Activated CD8-positive, alpha-beta memory T cell treated with anti-CD3 and anti-CD28 coated beads for 36 hours (primary cell): ENCODE data around the gene CAB39. TPM values are rescaled to one million over a fixed set of nuclear protein-coding genes. Genes with fewer than 3 reads are reported as not detected.

Experiments used
- CTCF ChIA-PET: fragments of 350-600 bp; sonication (Branson Sonifier 250); formaldehyde crosslinking; loops from one replicate; lab custom pipeline; 2021; ENCODE audit warnings: antibody characterized with exemption; lab: Charles Lee
- POLR2A ChIA-PET: fragments of 350-600 bp; sonication (Branson Sonifier 250); formaldehyde crosslinking; loops from one replicate; lab custom pipeline; 2021; ENCODE audit warnings: antibody characterized with exemption; lab: Charles Lee
- total RNA-seq, 2 experiments: library from RNA; stranded (reverse); gene quantifications; one replicate each; pipeline ENCODE4 v1.2.3, GENCODE V29; 2021

The CAB39 gene
- total RNA-seq, 2 experiments from 2014 or later = 127 to 128 TPM

DNA sequence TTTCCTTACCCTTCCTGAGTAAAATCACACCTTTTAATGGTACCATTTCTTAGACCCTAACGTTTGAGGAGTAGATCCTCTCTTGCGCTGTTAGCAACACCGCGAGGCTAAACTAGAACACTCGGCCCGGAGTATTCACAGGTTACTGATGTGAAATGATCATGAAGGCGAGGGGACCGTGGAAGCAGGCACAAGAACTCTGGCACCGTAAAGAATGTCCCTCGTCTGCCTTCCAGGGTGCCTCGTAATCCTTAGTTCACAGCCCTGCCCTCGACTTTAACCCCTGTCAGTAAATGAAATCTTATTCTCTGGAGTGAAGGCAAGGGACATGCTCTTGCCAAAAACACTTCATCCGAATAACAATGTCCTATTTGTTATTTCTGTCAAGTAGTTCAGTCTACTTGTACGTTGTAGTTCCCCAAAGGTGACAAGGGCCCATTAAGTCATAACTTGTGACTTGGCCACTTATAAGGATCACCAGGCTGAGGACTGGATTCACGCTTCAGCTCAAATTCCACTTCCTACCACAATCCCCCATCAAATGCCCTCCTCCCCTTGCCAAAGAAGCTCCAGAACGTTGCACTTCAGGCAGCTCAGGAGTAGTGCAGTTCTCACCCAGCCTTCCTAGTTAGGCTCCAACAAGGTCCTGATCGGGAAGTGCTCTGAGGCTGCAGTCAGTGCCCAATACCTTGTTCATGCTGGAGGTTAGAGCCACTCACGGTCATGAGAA lies 108.8 kb downstream of the CAB39 start:
- ChIA-PET POLR2A (no interaction called here), CTCF (interaction anchor here (0.8 to 1.7 kb wide), 4 partner anchors 10 to 93 kb away, joined by 3 to 5 read pairs (median 4); no protein-coding TSS in a partner anchor)

DNA sequence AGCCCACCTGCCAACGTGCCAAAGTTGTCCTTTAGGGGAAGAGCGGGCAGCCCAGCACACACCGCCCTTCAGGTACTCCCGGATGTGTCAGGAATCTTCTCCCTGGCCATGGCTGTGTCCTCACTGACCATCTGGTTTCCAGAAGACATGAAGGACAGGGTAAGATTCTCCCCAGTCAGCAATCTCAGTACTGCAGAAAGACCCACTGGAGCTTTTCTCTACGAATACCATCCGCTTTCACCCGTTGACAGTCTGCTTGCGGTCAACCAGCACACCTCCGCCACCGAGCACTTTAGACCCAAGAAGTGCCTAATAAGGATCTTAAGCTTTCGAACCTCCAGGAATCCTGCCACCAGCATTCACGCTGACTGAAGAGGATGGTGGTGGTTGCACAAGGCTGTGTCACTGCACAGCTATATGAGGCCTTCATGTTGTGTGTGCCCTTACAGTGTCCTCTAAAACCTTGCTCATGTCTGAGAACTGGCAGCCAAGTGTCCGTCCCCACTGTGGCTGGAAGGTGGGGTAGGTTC lies 109.4 kb downstream of the CAB39 start:
- ChIA-PET POLR2A (no interaction called here), CTCF (interaction anchor here (0.7 to 1.7 kb wide), 6 partner anchors 8 to 92 kb away, joined by 3 to 5 read pairs (median 3); no protein-coding TSS in a partner anchor)

DNA sequence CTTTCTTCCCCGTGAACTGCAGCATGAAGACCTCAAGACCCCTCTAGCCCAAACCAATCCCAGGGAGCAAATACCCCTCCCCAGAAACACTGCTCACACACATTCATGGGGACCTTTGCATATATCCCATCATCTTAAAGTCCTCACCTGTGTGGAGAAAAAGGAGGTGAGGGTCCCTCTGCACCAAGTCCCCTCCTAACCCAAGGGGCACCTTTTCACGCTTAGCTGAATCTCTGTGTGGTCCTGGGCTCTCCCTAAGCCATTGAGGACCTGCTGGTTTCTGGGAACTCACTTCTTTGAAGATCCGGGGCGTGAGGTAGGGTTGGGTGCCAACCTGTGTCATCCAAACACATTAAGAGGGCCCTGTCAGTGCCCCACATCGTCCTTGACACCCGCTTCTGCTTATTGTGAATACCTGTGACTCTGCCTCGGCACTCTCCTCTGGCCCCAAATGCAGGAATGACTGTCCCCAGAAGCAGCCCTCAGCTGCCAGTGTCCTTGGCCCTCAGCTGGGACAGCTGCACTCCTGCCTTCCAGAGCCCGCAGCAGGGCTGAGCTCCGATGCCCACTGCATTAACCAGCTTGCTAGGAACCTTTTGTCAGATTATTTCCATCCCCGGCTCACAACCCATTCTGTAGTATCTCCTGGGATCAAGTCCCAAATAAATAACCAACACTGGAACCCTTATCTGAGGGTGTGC lies 110.8 kb downstream of the CAB39 start:
- POLR2A ChIA-PET = no interaction called here
- CTCF ChIA-PET = interaction anchor here (0.5 to 3.2 kb wide), 15 partner anchors 9 to 1054 kb away, joined by 3 to 34 read pairs (median 4); no protein-coding TSS in a partner anchor

DNA sequence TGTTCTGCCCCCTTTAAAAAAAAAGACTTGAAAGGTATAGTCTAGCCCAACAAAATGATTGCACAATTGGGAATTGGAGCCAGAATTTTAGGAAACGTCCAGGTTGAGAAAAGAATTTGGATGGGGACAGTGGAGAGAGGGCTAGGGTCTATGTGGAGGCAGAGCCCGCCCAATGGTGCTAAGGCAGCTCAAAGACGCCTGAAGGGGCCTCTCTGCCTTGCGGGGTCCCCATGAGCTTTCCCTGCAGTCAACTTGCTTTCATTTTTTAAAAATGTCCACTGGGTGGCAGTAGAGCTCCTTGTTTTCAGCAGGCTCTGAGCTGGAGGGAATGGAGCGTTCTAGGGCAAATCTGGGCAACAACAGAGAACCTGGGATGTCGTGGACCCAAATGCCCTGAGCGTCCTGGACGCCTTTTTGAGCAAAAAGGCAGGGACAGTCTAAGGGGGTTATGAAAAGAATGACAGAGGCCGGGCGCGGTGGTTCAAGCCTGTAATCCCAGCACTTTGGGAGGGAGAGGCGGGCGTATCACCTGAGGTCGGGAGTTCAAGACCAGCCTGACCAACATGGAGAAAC lies 111.8 kb downstream of the CAB39 start:
- CTCF ChIA-PET = interaction anchor here (0.6 to 3.2 kb wide), 23 partner anchors 8 to 258 kb away, joined by 3 to 34 read pairs (median 3); partner anchors contain the start of genes PSMD1 and SPATA3
- POLR2A ChIA-PET = interaction anchor here (0.5 to 0.9 kb wide), 2 partner anchors 23 to 165 kb away, joined by 3 to 9 read pairs; no protein-coding TSS in a partner anchor

DNA sequence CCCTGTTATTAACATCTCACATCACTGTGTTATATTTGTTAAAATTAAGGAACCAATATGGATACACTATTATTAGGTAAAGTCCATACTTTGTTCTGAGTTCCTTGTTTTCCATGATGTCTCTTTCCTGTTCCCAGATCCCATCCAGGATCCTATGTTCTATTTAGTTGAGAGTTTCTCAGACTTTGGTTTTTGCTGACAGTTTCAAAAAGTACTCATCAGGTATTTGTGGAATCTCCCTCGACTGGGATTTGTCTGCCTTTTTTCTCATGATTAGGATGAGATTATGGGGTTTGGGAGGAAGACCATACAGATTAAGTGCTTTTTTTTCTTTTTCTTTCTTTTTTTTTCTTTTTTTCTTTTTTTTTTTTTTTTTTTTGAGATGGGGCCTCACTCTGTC lies 112.7 kb downstream of the CAB39 start:
- ChIA-PET CTCF (interaction anchor here (1.0 to 3.2 kb wide), 3 partner anchors 25 to 228 kb away, joined by 3 to 34 read pairs (median 27); no protein-coding TSS in a partner anchor), POLR2A (no interaction called here)

DNA sequence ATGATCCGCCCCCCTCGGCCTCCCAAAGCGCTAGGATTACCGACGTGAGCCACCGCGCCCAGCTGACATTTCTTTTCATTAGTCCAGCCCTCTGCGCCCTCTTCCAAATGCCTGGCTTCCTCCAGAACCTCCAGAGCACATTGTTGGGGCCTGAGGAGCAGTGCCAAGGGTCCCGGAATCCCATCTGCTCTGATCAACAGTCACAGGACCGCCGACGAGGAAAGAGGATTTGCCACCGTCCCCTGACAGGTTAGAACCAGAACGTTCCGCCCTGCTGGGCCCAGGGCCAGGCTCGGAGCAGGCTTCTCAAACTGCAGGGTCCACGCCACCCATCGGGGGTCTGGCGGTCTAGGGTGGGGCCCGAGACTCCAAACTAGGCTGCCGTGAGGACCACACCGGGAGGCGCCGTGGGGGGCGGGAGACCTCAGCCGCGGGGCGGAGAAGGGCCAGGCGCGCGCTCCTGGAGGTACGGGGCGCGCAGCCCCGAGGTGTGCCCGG lies 115.2 kb downstream of the CAB39 start:
- CTCF ChIA-PET = interaction anchor here (0.5 to 1.7 kb wide), 4 partner anchors 11 to 813 kb away, joined by 3 to 6 read pairs (median 3); no protein-coding TSS in a partner anchor
- POLR2A ChIA-PET = no interaction called here

DNA sequence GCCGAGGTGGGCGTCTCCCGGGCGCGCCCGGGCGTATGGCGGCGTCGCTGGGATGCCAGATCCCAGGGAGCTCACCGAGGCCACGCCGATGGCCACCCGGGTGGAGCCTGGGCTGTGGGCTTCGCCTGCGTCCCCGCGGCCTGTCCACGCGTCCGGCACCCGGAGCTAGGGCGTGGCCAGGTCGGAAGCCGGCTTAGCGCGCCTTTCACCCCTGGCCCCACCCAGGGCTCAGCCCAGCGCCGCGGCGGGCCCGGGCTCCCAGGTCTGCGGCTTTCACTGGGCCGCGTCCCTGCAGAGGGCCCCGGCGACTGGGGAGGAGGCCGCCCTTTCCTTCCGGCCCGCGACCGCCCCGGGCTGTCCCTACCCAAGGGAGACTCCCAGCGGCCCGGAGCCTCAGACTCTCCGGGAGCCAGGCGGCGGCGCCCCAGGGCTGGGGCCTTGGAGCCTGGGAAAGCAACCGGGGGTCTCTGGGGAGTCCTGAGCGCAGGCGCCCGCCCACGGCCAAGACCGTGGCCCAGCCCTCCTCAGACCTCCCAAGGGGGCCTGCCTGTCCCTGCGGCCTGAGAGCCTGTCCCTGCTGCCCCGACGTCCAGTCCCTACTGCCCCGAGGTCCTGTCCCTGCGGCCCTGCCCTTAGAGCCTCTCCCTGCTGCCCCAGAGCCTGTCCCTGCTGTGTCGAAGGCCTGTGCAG lies 115.8 kb downstream of the CAB39 start:
- POLR2A ChIA-PET = interaction anchor here (0.6 kb wide), 1 partner anchor 622 kb away, joined by 3 read pairs; no protein-coding TSS in a partner anchor
- CTCF ChIA-PET = interaction anchor here (1.1 to 1.7 kb wide), 2 partner anchors 11 to 159 kb away, joined by 3 to 6 read pairs; no protein-coding TSS in a partner anchor

DNA sequence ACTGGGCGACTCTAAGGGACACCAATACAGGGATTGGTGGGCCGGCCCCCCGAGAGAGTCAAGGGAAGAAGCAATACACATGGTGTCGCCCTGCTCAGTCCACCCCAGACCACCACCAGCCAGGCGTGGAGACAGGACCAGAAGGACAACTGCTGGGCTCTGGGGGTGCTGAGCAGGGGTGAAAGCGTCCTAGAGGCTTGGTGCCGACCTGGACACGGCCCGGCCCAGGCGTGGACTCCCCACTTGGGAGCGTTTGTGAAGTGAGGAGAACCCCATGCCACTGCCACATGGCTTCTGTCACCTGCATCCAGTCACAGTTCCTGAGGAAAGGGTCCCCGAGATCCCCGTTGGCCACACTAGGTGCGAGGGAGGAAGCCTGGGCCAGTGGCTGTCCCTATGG lies 116.7 kb downstream of the CAB39 start:
- ChIA-PET POLR2A (no interaction called here), CTCF (interaction anchor here (1.7 kb wide), 1 partner anchor 158 kb away, joined by 6 read pairs; no protein-coding TSS in a partner anchor)

DNA sequence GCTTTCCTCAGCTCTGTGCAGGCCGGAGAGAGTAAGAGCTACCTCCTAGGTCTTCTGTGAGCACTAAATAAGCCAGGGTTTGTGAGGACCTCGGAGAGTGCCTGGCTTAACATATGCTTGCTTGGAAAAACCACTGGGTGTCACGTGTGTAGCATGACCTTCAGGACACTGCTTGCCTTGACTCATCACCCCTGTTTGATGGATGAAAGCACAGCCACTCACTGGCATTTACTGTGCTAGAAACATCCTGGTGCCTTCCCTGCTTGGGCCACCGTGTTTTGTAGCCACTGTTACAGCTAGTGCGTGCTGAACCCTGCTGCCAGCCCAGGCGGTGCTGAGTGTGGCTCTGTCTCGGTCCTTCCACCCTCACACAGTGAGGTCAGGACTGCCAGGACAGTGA lies 117.3 kb downstream of the CAB39 start:
- CTCF ChIA-PET = no interaction called here

DNA sequence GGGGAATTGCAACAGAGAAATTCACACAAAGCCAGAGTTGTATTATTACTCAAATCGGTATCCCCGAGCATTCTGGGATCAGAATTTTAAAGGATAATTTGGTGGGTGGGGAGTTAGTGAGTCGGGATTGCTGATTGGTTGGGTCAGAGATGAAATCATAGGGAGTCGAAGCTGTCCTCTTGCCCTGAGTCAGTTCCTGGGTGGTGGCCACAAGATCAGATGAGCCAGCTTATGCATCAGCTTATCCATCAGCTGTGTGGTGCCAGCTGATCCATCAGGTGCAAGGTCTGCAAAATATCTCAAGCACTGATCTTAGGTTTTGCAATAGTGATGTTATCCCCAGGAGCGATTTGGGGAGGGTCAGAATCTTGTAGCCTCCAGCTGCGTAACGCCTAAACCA lies 117.8 kb downstream of the CAB39 start:
- ChIA-PET CTCF (interaction anchor here (1.0 to 1.4 kb wide), 2 partner anchors 9 to 18 kb away, joined by 3 read pairs; no protein-coding TSS in a partner anchor), POLR2A (no interaction called here)

More for the DNA sequence above, 117.3 kb downstream of the CAB39 start:
- POLR2A ChIA-PET = no interaction called here

DNA sequence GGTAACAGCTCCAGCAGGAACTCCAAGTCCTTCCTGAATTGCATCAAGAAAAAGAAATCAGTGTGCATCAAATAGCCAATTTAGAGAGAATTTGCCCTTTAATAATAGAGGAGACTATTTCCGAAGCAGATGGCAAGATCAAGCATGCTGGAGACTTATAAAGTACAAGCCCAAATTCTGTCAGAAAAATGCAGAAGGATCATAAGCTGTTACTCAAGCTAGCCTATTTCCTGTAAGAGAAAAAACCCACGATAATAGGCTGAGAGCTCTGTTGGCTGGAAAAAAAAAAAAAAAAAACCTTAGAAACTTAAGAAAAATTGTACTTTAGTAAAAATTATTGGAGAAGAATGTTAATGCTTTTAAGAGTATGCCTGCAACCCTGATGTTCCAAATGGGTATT lies 127.7 kb downstream of the CAB39 start:
- CTCF ChIA-PET = interaction anchor here (0.7 to 1.8 kb wide), 4 partner anchors 11 to 682 kb away, joined by 3 to 4 read pairs (median 4); partner anchors contain the start of gene ITM2C

DNA sequence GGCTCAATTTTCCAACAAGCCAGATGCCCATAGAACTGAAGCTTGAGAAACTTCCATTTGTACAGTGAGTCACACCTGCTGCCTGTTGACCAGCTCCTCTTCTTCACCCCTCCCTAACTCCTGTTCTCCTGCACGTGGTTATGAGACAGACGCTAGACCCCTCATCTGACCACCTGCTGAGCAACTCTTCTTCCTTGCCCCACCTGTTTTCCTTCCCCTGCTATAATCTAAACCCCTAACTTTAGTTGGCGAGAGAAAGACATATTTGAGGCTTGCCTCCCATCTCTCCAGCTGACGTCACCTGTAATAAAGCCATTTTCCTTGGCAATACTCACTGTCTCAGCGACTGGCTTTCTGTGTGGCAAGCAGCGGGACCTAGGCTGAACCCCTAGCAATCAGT lies 129.8 kb downstream of the CAB39 start:
- CTCF ChIA-PET = no interaction called here
- POLR2A ChIA-PET = no interaction called here

More for the DNA sequence above, 127.7 kb downstream of the CAB39 start:
- POLR2A ChIA-PET = no interaction called here

DNA sequence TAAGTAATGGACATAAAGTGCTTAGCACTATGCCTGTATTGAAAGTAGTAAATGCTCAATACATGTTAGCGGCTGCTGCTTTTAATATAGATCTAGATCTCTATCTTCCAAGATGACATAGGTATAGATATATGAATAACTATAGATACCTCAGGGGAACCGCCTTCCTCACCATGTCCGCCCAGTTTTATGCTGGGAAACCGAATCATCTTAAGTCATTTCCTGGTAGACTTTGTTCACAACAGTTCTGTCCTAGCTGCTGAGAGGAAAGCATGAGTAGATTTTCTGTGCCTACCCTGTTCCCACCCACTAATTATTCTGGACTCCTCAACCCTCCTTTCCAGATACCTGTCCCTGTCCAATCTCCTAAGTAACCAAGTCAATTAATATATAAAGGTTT lies 130.5 kb downstream of the CAB39 start:
- CTCF ChIA-PET = interaction anchor here (0.6 kb wide), 1 partner anchor 141 kb away, joined by 3 read pairs; no protein-coding TSS in a partner anchor

DNA sequence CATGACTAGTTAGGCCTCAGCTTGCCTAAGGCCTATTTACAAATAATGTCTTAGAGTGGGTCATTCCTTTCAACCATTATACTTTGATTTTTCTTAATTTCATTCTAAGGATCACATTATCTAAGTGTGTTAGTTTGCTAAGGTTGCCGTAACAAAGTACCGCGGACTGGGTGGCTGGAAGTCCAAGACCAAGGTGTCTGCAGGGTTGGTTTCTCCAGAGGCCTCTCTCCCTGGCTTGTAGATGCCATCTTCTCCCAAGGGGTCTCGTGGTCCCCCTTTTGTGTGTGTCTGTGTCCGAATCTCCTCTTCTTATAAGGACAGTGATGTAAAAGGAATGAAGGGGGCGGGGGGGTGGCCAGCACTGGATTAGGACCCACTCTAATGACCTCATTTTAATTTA lies 133.7 kb downstream of the CAB39 start:
- ChIA-PET CTCF (interaction anchor here (1.5 kb wide), 1 partner anchor 17 kb away, joined by 4 read pairs; no protein-coding TSS in a partner anchor), POLR2A (no interaction called here)

More for the DNA sequence above, 130.5 kb downstream of the CAB39 start:
- POLR2A ChIA-PET = no interaction called here

DNA sequence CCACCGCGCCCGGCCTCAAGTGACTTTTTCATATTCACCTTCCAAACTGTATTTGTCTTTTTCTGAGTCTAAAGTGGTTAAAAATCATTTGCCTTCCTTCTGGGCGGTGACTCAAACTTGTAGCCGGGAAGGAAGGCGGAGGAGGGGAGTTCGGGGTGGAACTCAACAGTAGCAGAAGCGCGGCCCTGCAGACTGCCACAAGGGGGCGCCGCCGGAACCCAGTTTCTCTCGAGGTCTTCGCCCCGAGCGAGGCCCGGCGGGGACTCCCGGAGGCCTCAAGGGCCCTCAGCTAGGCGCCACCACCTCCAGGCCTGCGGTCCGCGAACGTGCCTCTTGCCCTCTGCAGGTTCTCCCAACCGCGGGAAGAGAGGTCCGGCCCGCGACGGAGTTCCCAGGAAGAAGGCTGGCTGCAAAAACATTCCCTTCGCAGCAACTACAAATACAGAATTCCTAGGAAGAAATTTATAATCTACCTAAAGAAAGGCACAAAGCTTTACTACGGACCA lies 135.3 kb downstream of the CAB39 start:
- ChIA-PET POLR2A (interaction anchor here (1.0 kb wide), 1 partner anchor 23 kb away, joined by 3 read pairs; no protein-coding TSS in a partner anchor), CTCF (interaction anchor here (0.7 to 5.5 kb wide), 14 partner anchors 15 to 550 kb away, joined by 3 to 27 read pairs (median 4); partner anchors contain the start of gene ITM2C)

DNA sequence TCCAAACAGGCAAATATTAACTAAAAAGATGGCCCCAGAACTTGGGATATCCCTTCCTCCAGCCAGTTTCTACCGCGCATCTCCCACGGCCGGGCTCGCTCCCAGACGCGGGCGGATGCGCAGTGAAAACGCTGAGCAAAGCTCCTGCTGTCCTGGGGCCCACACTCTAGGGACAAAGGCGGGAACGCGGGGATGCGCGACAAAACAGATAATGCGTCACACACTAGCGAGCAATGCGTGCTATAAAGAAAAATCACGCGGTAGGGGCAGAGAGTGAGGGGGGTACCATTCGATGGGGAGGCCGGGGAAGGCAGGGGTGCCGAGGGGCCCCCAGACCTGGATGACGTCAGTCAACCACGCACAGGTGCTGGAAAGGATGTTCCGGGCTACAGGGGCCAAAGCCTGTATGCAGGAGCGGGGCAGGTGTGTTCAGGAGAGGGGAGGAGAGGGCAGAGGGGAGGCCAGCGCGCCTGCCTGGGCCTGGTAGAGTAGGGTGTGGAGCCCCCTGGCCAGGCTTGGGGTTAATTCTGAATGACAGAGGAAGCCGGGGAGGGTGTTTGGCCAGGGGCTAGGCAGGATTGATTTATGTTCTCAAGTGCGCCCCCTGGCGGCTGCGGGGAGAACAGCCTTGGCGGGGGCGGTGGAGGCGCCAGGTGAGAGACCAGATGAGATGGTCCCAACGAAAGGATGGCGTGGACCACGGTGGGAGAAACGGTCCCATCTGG lies 137.2 kb downstream of the CAB39 start:
- CTCF ChIA-PET = interaction anchor here (1.0 to 5.5 kb wide), 7 partner anchors 11 to 206 kb away, joined by 3 to 27 read pairs (median 6); no protein-coding TSS in a partner anchor

DNA sequence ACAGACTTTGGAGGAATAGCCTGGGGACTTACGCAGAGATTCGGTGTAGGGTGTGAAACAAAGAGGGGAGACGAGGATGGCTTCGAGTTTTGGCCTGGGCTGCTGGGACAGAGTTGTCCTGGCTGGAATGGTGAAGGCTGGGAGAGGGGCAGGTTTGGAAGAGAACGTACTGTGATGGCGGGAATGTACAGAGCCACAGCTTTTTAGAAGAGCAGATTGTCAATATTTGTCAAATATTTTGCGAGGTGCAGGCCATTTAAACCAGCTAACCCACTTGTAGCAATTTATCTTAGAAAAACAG lies 137.7 kb downstream of the CAB39 start:
- POLR2A ChIA-PET = no interaction called here

More for the DNA sequence above, 137.2 kb downstream of the CAB39 start:
- POLR2A ChIA-PET = no interaction called here

More for the DNA sequence above, 137.7 kb downstream of the CAB39 start:
- CTCF ChIA-PET = interaction anchor here (1.1 to 5.5 kb wide), 5 partner anchors 10 to 33 kb away, joined by 3 to 27 read pairs (median 6); no protein-coding TSS in a partner anchor
